Raji (cell line): ENCODE data around the gene AK1.

Experiments
- POLR2A ChIP-seq: IDR thresholded peaks from 2 replicates; pipeline ENCODE4 v1.6.1; 2011; ENCODE audit warnings: low read depth, low read length, control low read depth; ENCODE audit not compliant: insufficient read depth

The AK1 gene

GRCh38 chr9:127897193-127897692, 19.8 kb upstream of the AK1 start:
- TF ChIP-seq POLR2A: no peak

- TF ChIP-seq POLR2A: no peak
Observed at GRCh38 chr9:127896395-127897192, 19.1 kb upstream of the AK1 start.

DNA sequence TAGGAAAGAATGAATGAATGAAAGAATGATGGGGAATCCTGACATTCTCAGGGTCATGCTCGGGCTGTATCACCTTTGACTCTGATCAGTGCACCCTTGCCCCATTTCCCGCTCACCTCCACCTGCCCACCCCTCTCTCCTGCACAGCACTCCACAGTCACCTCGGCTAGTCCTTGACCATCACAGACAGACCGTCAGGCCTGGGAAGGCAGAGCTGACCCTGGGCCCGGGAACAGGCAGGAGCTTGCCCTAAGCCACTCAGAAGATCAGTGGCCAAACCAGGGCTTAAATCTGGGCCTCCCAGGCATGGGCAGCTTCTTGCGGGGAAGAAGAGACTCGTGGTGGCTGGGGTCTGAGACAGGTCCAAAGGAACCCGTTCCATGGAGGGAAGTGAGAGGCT, 18.3 kb upstream of the AK1 start:
- no peak for TF ChIP-seq POLR2A

DNA sequence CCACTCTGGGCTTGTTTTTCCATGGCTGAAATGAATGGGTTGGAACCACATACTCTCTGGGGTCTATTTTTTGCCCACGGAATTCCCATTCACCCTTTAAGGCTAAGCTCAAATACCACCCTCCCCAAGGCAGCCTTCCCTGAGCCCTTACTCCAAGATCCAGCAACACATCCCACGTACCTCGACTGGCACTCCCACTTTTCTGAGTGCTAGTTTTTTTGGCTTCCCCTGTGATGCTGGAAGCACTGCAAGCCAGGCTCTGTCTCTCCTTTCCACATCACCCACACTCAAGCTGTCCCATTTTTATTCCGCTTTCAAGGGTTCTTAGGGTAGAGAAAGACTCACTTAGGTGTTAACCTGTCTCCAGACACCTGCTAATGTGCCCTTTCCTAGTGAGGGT, 15.9 kb upstream of the AK1 start:
- TF ChIP-seq POLR2A: no peak

- TF ChIP-seq POLR2A: no peak
Observed at GRCh38 chr9:127892831-127893230, 15.4 kb upstream of the AK1 start.

DNA sequence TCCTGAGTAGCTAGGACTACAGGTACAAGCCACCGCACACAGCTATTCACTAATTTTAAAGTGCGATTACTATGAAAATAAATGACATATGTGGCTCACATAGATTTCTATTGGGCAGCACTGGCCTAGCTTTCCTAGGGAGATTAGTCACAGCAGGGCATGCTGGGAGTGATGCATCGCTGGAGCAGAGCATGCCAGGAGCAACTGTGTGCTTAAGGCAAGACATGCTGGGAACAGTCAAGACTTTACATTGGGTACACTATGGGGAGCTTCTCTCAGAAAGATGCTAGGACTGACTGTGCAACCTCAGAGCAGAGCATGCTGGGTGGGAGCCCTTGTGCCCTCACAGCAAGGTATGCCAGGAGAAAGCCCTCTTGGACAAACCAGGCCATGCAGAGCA, 12.6 kb upstream of the AK1 start:
- TF ChIP-seq POLR2A: no peak

DNA sequence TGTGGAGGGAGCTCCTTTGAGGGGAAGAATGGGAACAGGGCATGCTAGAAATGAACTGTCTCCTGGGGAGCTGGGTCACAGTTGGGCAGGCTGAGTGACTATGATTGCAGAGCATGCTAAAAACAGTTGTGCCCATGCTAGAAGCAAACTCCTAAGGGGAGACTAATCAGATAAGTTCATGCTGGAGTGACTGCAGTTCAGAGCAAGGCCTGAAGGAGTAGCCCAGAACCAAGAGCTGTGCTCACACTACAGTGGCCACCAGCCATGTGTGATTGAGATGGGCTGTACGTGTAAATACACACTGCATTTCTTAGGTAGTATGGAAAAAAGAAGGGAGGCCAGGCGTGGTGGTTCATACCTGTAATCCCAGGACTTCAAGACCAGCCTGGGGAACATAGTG, 10.3 kb upstream of the AK1 start:
- no peak for TF ChIP-seq POLR2A

DNA sequence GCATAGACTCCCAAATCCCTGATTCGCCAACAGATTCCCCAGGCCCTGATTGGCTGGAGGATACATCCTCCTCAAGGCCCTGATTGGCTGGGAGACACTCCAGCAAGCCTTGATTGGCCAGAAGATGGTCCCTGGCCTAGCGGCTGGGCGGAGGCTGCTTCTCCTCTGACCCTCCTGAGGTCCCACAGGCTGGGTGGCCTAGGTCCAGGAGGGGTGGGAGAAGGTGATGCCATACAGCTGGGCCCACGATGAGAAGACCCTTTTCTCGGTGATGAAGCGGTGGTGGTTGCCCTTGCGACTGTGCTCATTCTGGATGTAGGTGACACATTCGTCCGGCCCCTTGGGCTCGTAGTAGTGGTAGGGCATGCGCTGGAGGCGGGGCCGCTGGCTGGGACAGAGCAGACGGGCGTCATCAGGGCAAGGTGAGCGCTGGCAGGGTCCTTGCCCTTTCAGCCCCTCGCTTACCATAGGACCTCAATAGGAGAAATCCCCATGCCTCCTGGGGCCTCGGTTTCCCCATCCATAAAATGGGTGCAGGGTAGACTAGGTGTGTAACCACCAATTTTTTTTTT, 9.0 kb upstream of the AK1 start:
- no peak for TF ChIP-seq POLR2A

DNA sequence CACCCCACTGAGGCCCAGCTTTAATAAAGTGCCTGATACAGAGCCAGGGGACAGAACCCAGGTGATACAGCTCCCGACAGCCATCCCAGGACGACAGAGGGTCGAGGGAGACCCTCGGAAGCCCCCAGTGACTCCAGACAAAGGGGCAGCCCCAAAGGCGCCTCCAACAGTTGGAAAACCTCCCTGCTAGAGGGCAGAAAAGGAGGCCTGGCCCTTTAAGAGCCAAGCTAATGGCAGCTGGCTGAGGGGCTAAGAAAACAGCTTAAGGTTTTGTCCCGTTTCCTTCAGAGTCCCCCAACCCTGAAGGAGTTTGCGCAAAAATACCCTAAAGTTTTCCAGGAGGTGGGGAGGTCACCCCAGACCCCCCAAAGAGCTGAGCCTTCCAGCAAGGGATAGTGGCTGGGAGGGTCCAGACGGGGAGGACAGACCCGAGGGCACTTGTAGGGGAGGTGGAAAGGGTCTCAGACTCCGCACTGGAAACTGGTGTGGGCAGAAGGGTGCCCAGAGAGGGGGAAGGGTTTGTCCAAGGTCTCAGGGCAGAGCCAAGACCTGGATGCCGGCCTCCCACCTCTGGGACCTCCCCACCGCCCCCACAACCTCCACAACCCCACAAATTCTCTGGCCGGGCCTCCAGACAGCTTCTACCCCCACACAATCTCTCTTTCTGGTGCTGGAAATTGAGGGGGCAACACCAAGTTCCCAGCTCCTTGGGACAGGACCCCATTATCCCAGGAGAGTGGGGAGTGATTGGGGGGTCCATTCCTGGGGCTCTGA, 8.2 kb upstream of the AK1 start:
- no peak for TF ChIP-seq POLR2A

- TF ChIP-seq POLR2A: no peak
Observed at GRCh38 chr9:127884976-127885490, 7.6 kb upstream of the AK1 start.

GRCh38 chr9:127884427-127884911, 7.0 kb upstream of the AK1 start:
- no peak for TF ChIP-seq POLR2A

- no peak for TF ChIP-seq POLR2A
Observed at GRCh38 chr9:127883959-127884358, 6.5 kb upstream of the AK1 start.

GRCh38 chr9:127880143-127880542, 2.7 kb upstream of the AK1 start:
- TF ChIP-seq POLR2A: no peak

DNA sequence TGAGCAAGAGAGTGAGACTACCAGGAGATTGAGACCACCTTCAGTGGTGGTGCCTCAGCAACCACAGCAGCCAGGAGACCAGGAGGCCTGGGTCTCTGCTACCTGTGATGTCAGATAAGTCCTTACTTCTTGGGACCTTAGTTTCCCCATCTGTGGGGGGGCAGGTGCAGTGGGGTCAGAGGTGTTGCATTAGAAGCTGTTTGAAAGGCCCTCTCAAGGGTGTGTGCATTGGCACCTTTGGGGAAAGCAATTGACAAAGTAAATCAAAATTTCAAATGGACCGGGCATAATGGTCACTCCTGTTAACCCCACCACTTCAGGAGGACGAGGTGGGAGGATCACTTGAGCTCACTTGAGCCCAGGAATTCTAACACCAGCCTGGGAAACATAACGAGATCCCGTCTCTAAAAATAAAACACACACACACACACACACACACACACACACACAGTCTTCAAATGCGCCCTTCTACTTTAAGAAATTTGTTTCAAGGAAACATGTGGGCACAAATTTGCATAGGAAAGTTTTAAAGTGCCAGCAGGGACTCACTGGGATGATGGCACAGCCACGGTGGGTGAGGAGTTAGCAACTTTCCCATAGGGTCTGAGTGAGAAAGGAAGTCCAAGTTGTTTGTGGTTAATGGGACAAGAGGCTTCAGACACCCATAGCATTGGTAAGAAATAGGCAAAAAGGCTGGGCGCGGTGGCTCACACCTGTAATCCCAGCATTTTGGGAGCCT, 1.3 kb upstream of the AK1 start:
- TF ChIP-seq POLR2A: no peak
